Neural progenitor cell (in vitro differentiated cells): ENCODE results near the gene HIVEP1.

ENCODE experiments used
- CTCF ChIP-seq: fragments of 200-600 bp; sonication (generic); IDR thresholded peaks from 2 replicates; pipeline ENCODE4 v1.5.1; 2017; ENCODE audit warnings: antibody characterized with exemption, mild to moderate bottlenecking
- EZH2 ChIP-seq: fragments of 200-600 bp; sonication (generic); IDR thresholded peaks from 2 replicates; pipeline ENCODE4 v1.6.1; 2017; ENCODE audit warnings: antibody characterized with exemption, mild to moderate bottlenecking, moderate library complexity
- EZH2phosphoT487 ChIP-seq: fragments of 200-600 bp; sonication (generic); IDR thresholded peaks from 2 replicates; pipeline ENCODE4 v1.6.1; 2017; ENCODE audit warnings: antibody characterized with exemption

DNA sequence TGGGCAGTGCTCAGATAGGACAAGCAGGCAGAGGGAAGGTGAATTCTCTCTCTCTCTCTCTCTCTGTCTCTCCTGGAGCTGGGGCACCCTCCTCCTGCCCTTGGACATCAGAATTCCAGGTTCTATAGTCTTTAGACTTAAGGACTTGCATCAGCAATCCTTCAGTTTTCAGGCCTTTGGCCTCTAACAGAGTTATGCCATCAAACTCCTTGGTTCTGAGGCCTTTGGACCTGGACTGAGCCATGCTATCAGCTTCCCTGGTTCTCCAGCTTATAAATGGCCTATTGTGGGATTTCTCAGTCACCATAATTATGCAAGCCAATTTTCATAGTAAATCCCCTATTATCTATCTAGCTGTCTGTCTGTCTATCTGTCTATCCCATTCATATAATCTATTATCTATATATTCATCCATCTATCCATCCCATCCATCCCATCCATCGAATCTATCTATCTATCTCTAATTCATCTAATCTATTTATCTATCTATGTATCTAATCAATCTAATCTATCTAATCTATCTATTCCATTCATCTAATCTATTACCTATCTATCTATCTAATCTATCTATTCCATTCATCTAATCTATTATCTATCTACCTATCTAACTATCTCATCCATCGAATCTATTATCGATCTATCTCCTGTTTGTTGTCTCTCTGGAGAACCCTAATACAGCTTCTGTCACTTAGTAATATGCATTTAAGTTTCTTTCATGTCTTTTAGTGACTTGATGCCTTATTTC is 48.2 kb upstream of the HIVEP1 start:
- TF ChIP-seq CTCF = no peak
- no peak for TF ChIP-seq EZH2
- TF ChIP-seq EZH2phosphoT487 = no peak
